H9 (cell line): ENCODE measurements around the gene TMEM158. TPM values are rescaled to one million over a fixed set of nuclear protein-coding genes. Genes with fewer than 3 reads are reported as not detected.
A peak's percentile ranks its signal among the peaks of the same experiment; 100 is the strongest.

Experiments used
- DNase-seq: peaks from one replicate; pipeline ENCODE4 v3.0.0-alpha.2; 2017
- H2AFZ ChIP-seq: one replicate; pipeline ENCODE4 v1.6.1; 2013; ENCODE audit warnings: mild to moderate bottlenecking, low read length, control low read depth, moderate library complexity
- H2AK5ac ChIP-seq: 2 replicates; pipeline ENCODE4 v1.6.1; 2013; ENCODE audit warnings: low read length, control low read depth, mixed read lengths; ENCODE audit not compliant: insufficient read length
- H2BK120ac ChIP-seq: one replicate; pipeline ENCODE4 v1.6.1; 2013; ENCODE audit warnings: low read depth, mild to moderate bottlenecking, low read length, control low read depth, inconsistent platforms; ENCODE audit not compliant: poor library complexity, severe bottlenecking
- H2BK12ac ChIP-seq: 2 replicates; pipeline ENCODE4 v1.6.1; 2013; ENCODE audit warnings: low read length, control low read depth, mixed read lengths, low read depth; ENCODE audit not compliant: insufficient read length
- H2BK15ac ChIP-seq: 2 replicates; pipeline ENCODE4 v1.6.1; 2013; ENCODE audit warnings: low read depth, low read length, control low read depth
- H2BK20ac ChIP-seq: one replicate; pipeline ENCODE4 v1.6.1; 2013; ENCODE audit warnings: low read depth, mild to moderate bottlenecking, low read length, control low read depth, inconsistent platforms; ENCODE audit not compliant: poor library complexity, severe bottlenecking
- H2BK5ac ChIP-seq: 2 replicates; pipeline ENCODE4 v1.6.1; 2013; ENCODE audit warnings: low read length, control low read depth, mixed read lengths; ENCODE audit not compliant: insufficient read length
- H3K14ac ChIP-seq: 2 replicates; pipeline ENCODE4 v1.6.1; 2013; ENCODE audit warnings: low read length, control low read depth; ENCODE audit not compliant: insufficient read depth
- H3K18ac ChIP-seq: 2 replicates; pipeline ENCODE4 v1.6.1; 2013; ENCODE audit warnings: low read depth, mild to moderate bottlenecking, mixed read lengths, low read length, control low read depth; ENCODE audit not compliant: insufficient read length
- H3K23ac ChIP-seq: 2 replicates; pipeline ENCODE4 v1.6.1; 2013; ENCODE audit warnings: low read length, control low read depth, mixed read lengths, low read depth; ENCODE audit not compliant: insufficient read length
- H3K23me2 ChIP-seq: 2 replicates; pipeline ENCODE4 v1.6.1; 2013; ENCODE audit warnings: low read depth, mild to moderate bottlenecking, mixed read lengths, low read length, control low read depth; ENCODE audit not compliant: insufficient read length, poor library complexity, severe bottlenecking
- H3K27ac ChIP-seq: 2 replicates; pipeline ENCODE4 v1.5.1; 2013; ENCODE audit warnings: low read length, control low read depth, mixed read lengths, low read depth; ENCODE audit not compliant: insufficient read length
- H3K27me3 ChIP-seq: 2 replicates; pipeline ENCODE4 v1.6.1; 2013; ENCODE audit warnings: low read length, control low read depth, inconsistent platforms; ENCODE audit not compliant: insufficient read depth
- H3K4ac ChIP-seq: 2 replicates; pipeline ENCODE4 v1.6.1; 2013; ENCODE audit warnings: low read depth, mild to moderate bottlenecking, control low read depth, inconsistent platforms, low read length, moderate library complexity
- H3K4me1 ChIP-seq: 2 replicates; pipeline ENCODE4 v1.6.1; 2013; ENCODE audit warnings: low read length, control low read depth, inconsistent platforms; ENCODE audit not compliant: insufficient read depth
- H3K4me2 ChIP-seq: 2 replicates; pipeline ENCODE4 v1.6.1; 2013; ENCODE audit warnings: low read length, control low read depth, mixed read lengths; ENCODE audit not compliant: insufficient read length, insufficient read depth
- H3K56ac ChIP-seq: 2 replicates; pipeline ENCODE4 v1.6.1; 2013; ENCODE audit warnings: low read depth, mild to moderate bottlenecking, mixed read lengths, low read length, control low read depth; ENCODE audit not compliant: insufficient read length
- H3K79me1 ChIP-seq: 2 replicates; pipeline ENCODE4 v1.6.1; 2013; ENCODE audit warnings: low read depth, mild to moderate bottlenecking, moderate library complexity, low read length, control low read depth, inconsistent platforms; ENCODE audit not compliant: insufficient read depth, poor library complexity, severe bottlenecking
- H3K79me2 ChIP-seq: 2 replicates; pipeline ENCODE4 v1.6.1; 2013; ENCODE audit warnings: low read length, control low read depth, inconsistent platforms; ENCODE audit not compliant: insufficient read depth
- H3K9ac ChIP-seq: 2 replicates; pipeline ENCODE4 v1.6.1; 2013; ENCODE audit warnings: low read length, control low read depth, mixed read lengths; ENCODE audit not compliant: insufficient read length; ENCODE audit errors: extremely low read depth
- H3K9me3 ChIP-seq: one replicate; pipeline ENCODE4 v1.6.1; 2013; ENCODE audit warnings: low read depth, low read length, inconsistent platforms; ENCODE audit not compliant: control insufficient read depth
- H3T11ph ChIP-seq: one replicate; pipeline ENCODE4 v1.6.1; 2013; ENCODE audit warnings: mild to moderate bottlenecking, low read length, control low read depth, inconsistent platforms
- H4K20me1 ChIP-seq: one replicate; pipeline ENCODE4 v1.6.1; 2013; ENCODE audit not compliant: control insufficient read depth, insufficient read length, insufficient read depth
- H4K5ac ChIP-seq: 2 replicates; pipeline ENCODE4 v1.6.1; 2013; ENCODE audit warnings: low read depth, mild to moderate bottlenecking, mixed read lengths, low read length, control low read depth; ENCODE audit not compliant: insufficient read length
- H4K8ac ChIP-seq: replicated peaks from 2 replicates; pipeline ENCODE4 v1.6.1; 2013; ENCODE audit warnings: low read length, control low read depth, mixed read lengths, low read depth; ENCODE audit not compliant: insufficient read length
- H4K91ac ChIP-seq: 2 replicates; pipeline ENCODE4 v1.6.1; 2013; ENCODE audit warnings: low read depth, mild to moderate bottlenecking, moderate library complexity, mixed read lengths, low read length, control low read depth; ENCODE audit not compliant: insufficient read length
- H3K27ac Mint-ChIP-seq, 3 experiments: 2 replicates in 2 of 3; 3 replicates in 1 of 3; pipeline ENCODE4 v1.8.0; 2020 to 2021; ENCODE audit warnings: mixed read lengths in 3 of 3, mild to moderate bottlenecking in 1 of 3, moderate library complexity in 1 of 3
- H3K27me3 Mint-ChIP-seq: 2 replicates; pipeline ENCODE4 v1.8.0; 2021; ENCODE audit warnings: low read depth, mild to moderate bottlenecking, moderate library complexity, mixed read lengths
- H3K36me3 Mint-ChIP-seq, 3 experiments: 2 replicates in 2 of 3; 3 replicates in 1 of 3; pipeline ENCODE4 v1.8.0; 2020 to 2021; ENCODE audit warnings: low read depth in 3 of 3, mixed read lengths in 3 of 3; ENCODE audit not compliant: insufficient read depth in 1 of 3
- H3K4me1 Mint-ChIP-seq, 2 experiments: 2 replicates each; pipeline ENCODE4 v1.8.0; 2020; ENCODE audit warnings: mixed read lengths in 2 of 2
- H3K4me3 Mint-ChIP-seq, 2 experiments: 2 replicates in 1 of 2; 3 replicates in 1 of 2; pipeline ENCODE4 v1.8.0; 2020 to 2021; ENCODE audit warnings: mild to moderate bottlenecking in 2 of 2, mixed read lengths in 2 of 2, moderate library complexity in 1 of 2
- H3K9me3 Mint-ChIP-seq, 2 experiments: 2 replicates in 1 of 2; 3 replicates in 1 of 2; pipeline ENCODE4 v1.8.0; 2020; ENCODE audit warnings: mild to moderate bottlenecking in 2 of 2, mixed read lengths in 2 of 2, moderate library complexity in 1 of 2
- CTCF ChIP-seq: fragments of 200-600 bp; sonication (generic); conservative IDR thresholded peaks from 3 replicates; pipeline ENCODE4 v1.8.0; 2021; ENCODE audit warnings: antibody characterized with exemption, mild to moderate bottlenecking
- WGBS: extraction: QIAGEN DNeasy Blood & Tissue Kit; methylation state at CpG from one replicate; pipeline ENCODE4 v1.1.7; 2013; ENCODE audit warnings: missing lambda C conversion rate, low lambda C conversion rate, mixed read lengths; ENCODE audit not compliant: insufficient read length; ENCODE audit errors: extremely low coverage; 5-methylcytosine and 5-hydroxymethylcytosine counted together
- total RNA-seq: library from RNA; stranded (reverse); gene quantifications from 2 replicates; pipeline ENCODE4 v1.2.1, GENCODE V29; 2021

Gene TMEM158
- total RNA-seq, 1 experiment from 2014 or later: 29.1 TPM

- no peak overlapping the region for H3K9ac ChIP-seq
- H3K4ac ChIP-seq: no peak overlapping the region
- no peak overlapping the region for H3K14ac ChIP-seq
- H3K56ac ChIP-seq: no peak overlapping the region
- Mint-ChIP-seq H3K4me3 (peak overlapping the region in 1 of 2 experiments; percentile 47; a peak in 2 of 5 replicates), H3K36me3 (no peaks in the 10 kb centered on the region; a peak in 1 of 7 replicates), H3K4me1 (peaks cover 15 to 20% of the 10 kb centered on the region in 2 experiments), H3K27ac (no peak overlapping the region), H3K27me3 (peaks cover 11% of the 10 kb centered on the region), H3K9me3 (no peaks in the 10 kb centered on the region; a peak in 1 of 5 replicates)
- no CpG with 5 or more reads among the region's 3 CpGs for WGBS
- no peak overlapping the region for H3K18ac ChIP-seq
- no peak for TF ChIP-seq CTCF
- H4K8ac ChIP-seq: no peak overlapping the region
- peaks cover 2% of the 10 kb centered on the region; the same call in 1 of the 2 replicates for H3K4me1 ChIP-seq
- no peaks in the 10 kb centered on the region for H3K79me1 ChIP-seq
- DNase-seq: no peak
- H3K23ac ChIP-seq: no peak overlapping the region
- H3K79me2 ChIP-seq: no peaks in the 10 kb centered on the region
- H4K91ac ChIP-seq: no peak overlapping the region
- H3T11ph ChIP-seq: no peak overlapping the region
- no peak overlapping the region for H2BK15ac ChIP-seq
- no peaks in the 10 kb centered on the region for H4K20me1 ChIP-seq
- no peaks in the 10 kb centered on the region for H3K27me3 ChIP-seq
- no peak overlapping the region for H2AK5ac ChIP-seq
- no peak overlapping the region for H3K4me2 ChIP-seq
- no peak overlapping the region for H2AFZ ChIP-seq
- H2BK120ac ChIP-seq: no peak overlapping the region
- no peak overlapping the region for H3K27ac ChIP-seq
- no peak overlapping the region for H2BK20ac ChIP-seq
- no peak overlapping the region for H4K5ac ChIP-seq
- H2BK12ac ChIP-seq: no peak overlapping the region
- no peaks in the 10 kb centered on the region for H3K9me3 ChIP-seq
- H3K23me2 ChIP-seq: no peaks in the 10 kb centered on the region
- no peak overlapping the region for H2BK5ac ChIP-seq
Measured at GRCh38 chr3:45258317-45258716, 32.2 kb upstream of the TMEM158 start.
